H9 (cell line): ENCODE data around the gene MBL2. TPM values are rescaled to one million over a fixed set of nuclear protein-coding genes. Genes with fewer than 3 reads are reported as not detected.

Source experiments
- DNase-seq: peaks from one replicate; pipeline ENCODE4 v3.0.0-alpha.2; 2017
- H2AFZ ChIP-seq: one replicate; pipeline ENCODE4 v1.6.1; 2013; ENCODE audit warnings: mild to moderate bottlenecking, low read length, control low read depth, moderate library complexity
- H2AK5ac ChIP-seq: 2 replicates; pipeline ENCODE4 v1.6.1; 2013; ENCODE audit warnings: low read length, control low read depth, mixed read lengths; ENCODE audit not compliant: insufficient read length
- H2BK120ac ChIP-seq: one replicate; pipeline ENCODE4 v1.6.1; 2013; ENCODE audit warnings: low read depth, mild to moderate bottlenecking, low read length, control low read depth, inconsistent platforms; ENCODE audit not compliant: poor library complexity, severe bottlenecking
- H2BK12ac ChIP-seq: 2 replicates; pipeline ENCODE4 v1.6.1; 2013; ENCODE audit warnings: low read length, control low read depth, mixed read lengths, low read depth; ENCODE audit not compliant: insufficient read length
- H2BK15ac ChIP-seq: 2 replicates; pipeline ENCODE4 v1.6.1; 2013; ENCODE audit warnings: low read depth, low read length, control low read depth
- H2BK20ac ChIP-seq: one replicate; pipeline ENCODE4 v1.6.1; 2013; ENCODE audit warnings: low read depth, mild to moderate bottlenecking, low read length, control low read depth, inconsistent platforms; ENCODE audit not compliant: poor library complexity, severe bottlenecking
- H2BK5ac ChIP-seq: 2 replicates; pipeline ENCODE4 v1.6.1; 2013; ENCODE audit warnings: low read length, control low read depth, mixed read lengths; ENCODE audit not compliant: insufficient read length
- H3K14ac ChIP-seq: 2 replicates; pipeline ENCODE4 v1.6.1; 2013; ENCODE audit warnings: low read length, control low read depth; ENCODE audit not compliant: insufficient read depth
- H3K18ac ChIP-seq: 2 replicates; pipeline ENCODE4 v1.6.1; 2013; ENCODE audit warnings: low read depth, mild to moderate bottlenecking, mixed read lengths, low read length, control low read depth; ENCODE audit not compliant: insufficient read length
- H3K23ac ChIP-seq: 2 replicates; pipeline ENCODE4 v1.6.1; 2013; ENCODE audit warnings: low read length, control low read depth, mixed read lengths, low read depth; ENCODE audit not compliant: insufficient read length
- H3K23me2 ChIP-seq: 2 replicates; pipeline ENCODE4 v1.6.1; 2013; ENCODE audit warnings: low read depth, mild to moderate bottlenecking, mixed read lengths, low read length, control low read depth; ENCODE audit not compliant: insufficient read length, poor library complexity, severe bottlenecking
- H3K27ac ChIP-seq: 2 replicates; pipeline ENCODE4 v1.5.1; 2013; ENCODE audit warnings: low read length, control low read depth, mixed read lengths, low read depth; ENCODE audit not compliant: insufficient read length
- H3K27me3 ChIP-seq: 2 replicates; pipeline ENCODE4 v1.6.1; 2013; ENCODE audit warnings: low read length, control low read depth, inconsistent platforms; ENCODE audit not compliant: insufficient read depth
- H3K4ac ChIP-seq: 2 replicates; pipeline ENCODE4 v1.6.1; 2013; ENCODE audit warnings: low read depth, mild to moderate bottlenecking, control low read depth, inconsistent platforms, low read length, moderate library complexity
- H3K4me1 ChIP-seq: 2 replicates; pipeline ENCODE4 v1.6.1; 2013; ENCODE audit warnings: low read length, control low read depth, inconsistent platforms; ENCODE audit not compliant: insufficient read depth
- H3K4me2 ChIP-seq: 2 replicates; pipeline ENCODE4 v1.6.1; 2013; ENCODE audit warnings: low read length, control low read depth, mixed read lengths; ENCODE audit not compliant: insufficient read length, insufficient read depth
- H3K56ac ChIP-seq: 2 replicates; pipeline ENCODE4 v1.6.1; 2013; ENCODE audit warnings: low read depth, mild to moderate bottlenecking, mixed read lengths, low read length, control low read depth; ENCODE audit not compliant: insufficient read length
- H3K79me1 ChIP-seq: 2 replicates; pipeline ENCODE4 v1.6.1; 2013; ENCODE audit warnings: low read depth, mild to moderate bottlenecking, moderate library complexity, low read length, control low read depth, inconsistent platforms; ENCODE audit not compliant: insufficient read depth, poor library complexity, severe bottlenecking
- H3K79me2 ChIP-seq: 2 replicates; pipeline ENCODE4 v1.6.1; 2013; ENCODE audit warnings: low read length, control low read depth, inconsistent platforms; ENCODE audit not compliant: insufficient read depth
- H3K9ac ChIP-seq: 2 replicates; pipeline ENCODE4 v1.6.1; 2013; ENCODE audit warnings: low read length, control low read depth, mixed read lengths; ENCODE audit not compliant: insufficient read length; ENCODE audit errors: extremely low read depth
- H3K9me3 ChIP-seq: one replicate; pipeline ENCODE4 v1.6.1; 2013; ENCODE audit warnings: low read depth, low read length, inconsistent platforms; ENCODE audit not compliant: control insufficient read depth
- H3T11ph ChIP-seq: one replicate; pipeline ENCODE4 v1.6.1; 2013; ENCODE audit warnings: mild to moderate bottlenecking, low read length, control low read depth, inconsistent platforms
- H4K20me1 ChIP-seq: one replicate; pipeline ENCODE4 v1.6.1; 2013; ENCODE audit not compliant: control insufficient read depth, insufficient read length, insufficient read depth
- H4K5ac ChIP-seq: 2 replicates; pipeline ENCODE4 v1.6.1; 2013; ENCODE audit warnings: low read depth, mild to moderate bottlenecking, mixed read lengths, low read length, control low read depth; ENCODE audit not compliant: insufficient read length
- H4K8ac ChIP-seq: replicated peaks from 2 replicates; pipeline ENCODE4 v1.6.1; 2013; ENCODE audit warnings: low read length, control low read depth, mixed read lengths, low read depth; ENCODE audit not compliant: insufficient read length
- H4K91ac ChIP-seq: 2 replicates; pipeline ENCODE4 v1.6.1; 2013; ENCODE audit warnings: low read depth, mild to moderate bottlenecking, moderate library complexity, mixed read lengths, low read length, control low read depth; ENCODE audit not compliant: insufficient read length
- H3K27ac Mint-ChIP-seq, 3 experiments: 2 replicates in 2 of 3; 3 replicates in 1 of 3; pipeline ENCODE4 v1.8.0; 2020 to 2021; ENCODE audit warnings: mixed read lengths in 3 of 3, mild to moderate bottlenecking in 1 of 3, moderate library complexity in 1 of 3
- H3K27me3 Mint-ChIP-seq: 2 replicates; pipeline ENCODE4 v1.8.0; 2021; ENCODE audit warnings: low read depth, mild to moderate bottlenecking, moderate library complexity, mixed read lengths
- H3K36me3 Mint-ChIP-seq, 3 experiments: 2 replicates in 2 of 3; 3 replicates in 1 of 3; pipeline ENCODE4 v1.8.0; 2020 to 2021; ENCODE audit warnings: low read depth in 3 of 3, mixed read lengths in 3 of 3; ENCODE audit not compliant: insufficient read depth in 1 of 3
- H3K4me1 Mint-ChIP-seq, 2 experiments: 2 replicates each; pipeline ENCODE4 v1.8.0; 2020; ENCODE audit warnings: mixed read lengths in 2 of 2
- H3K4me3 Mint-ChIP-seq, 2 experiments: 2 replicates in 1 of 2; 3 replicates in 1 of 2; pipeline ENCODE4 v1.8.0; 2020 to 2021; ENCODE audit warnings: mild to moderate bottlenecking in 2 of 2, mixed read lengths in 2 of 2, moderate library complexity in 1 of 2
- H3K9me3 Mint-ChIP-seq, 2 experiments: 2 replicates in 1 of 2; 3 replicates in 1 of 2; pipeline ENCODE4 v1.8.0; 2020; ENCODE audit warnings: mild to moderate bottlenecking in 2 of 2, mixed read lengths in 2 of 2, moderate library complexity in 1 of 2
- WGBS: extraction: QIAGEN DNeasy Blood & Tissue Kit; methylation state at CpG from one replicate; pipeline ENCODE4 v1.1.7; 2013; ENCODE audit warnings: missing lambda C conversion rate, low lambda C conversion rate, mixed read lengths; ENCODE audit not compliant: insufficient read length; ENCODE audit errors: extremely low coverage; 5-methylcytosine and 5-hydroxymethylcytosine counted together
- total RNA-seq: library from RNA; stranded (reverse); gene quantifications from 2 replicates; pipeline ENCODE4 v1.2.1, GENCODE V29; 2021
- TF ChIP-seq, protein P1 (sequence below): fragments of 200-600 bp; sonication (generic); conservative IDR thresholded peaks from 3 replicates; pipeline ENCODE4 v1.8.0; 2021; ENCODE audit warnings: antibody characterized with exemption, mild to moderate bottlenecking

Gene MBL2
- total RNA-seq, 1 experiment from 2014 or later, result not detected

DNA sequence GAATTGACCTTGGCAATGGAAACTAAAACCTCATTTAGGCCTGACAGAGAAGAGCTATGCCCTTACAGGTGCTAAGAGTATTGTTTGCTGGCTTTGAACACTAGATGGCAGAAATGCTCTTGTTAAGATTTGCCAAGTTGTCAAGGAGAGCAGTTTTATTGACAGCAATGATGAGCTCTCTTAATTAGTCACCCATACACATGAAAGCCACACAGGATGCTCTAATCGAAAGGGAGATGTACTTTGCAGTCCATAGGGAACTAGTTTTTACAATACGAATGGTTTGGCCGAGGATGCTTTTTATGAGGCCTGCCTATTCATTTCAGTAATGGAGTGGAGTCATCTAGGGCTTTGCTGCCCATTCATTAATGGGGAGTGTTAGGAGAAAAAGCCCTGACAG lies 45.4 kb upstream of the MBL2 start:
- H3K27ac Mint-ChIP-seq, result peak overlapping the region in 1 of 3 experiments; percentile 76; a peak in 3 of 7 replicates
- Histone ChIP-seq H3K9ac (no peak overlapping the region), H3K23me2 (no peaks in the 10 kb centered on the region), H4K20me1 (no peaks in the 10 kb centered on the region), H4K8ac (no peak overlapping the region), H3K4me1 (no peaks in the 10 kb centered on the region), H3K27ac (no peak overlapping the region), H2BK15ac (no peak overlapping the region), H3K27me3 (no peaks in the 10 kb centered on the region), H3K4ac (no peak overlapping the region), H3K79me1 (no peaks in the 10 kb centered on the region), H2BK120ac (no peak overlapping the region), H2BK5ac (no peak overlapping the region), H3K4me2 (no peak overlapping the region), H3K56ac (no peak overlapping the region), H3K18ac (no peak overlapping the region), H4K91ac (no peak overlapping the region), H3K79me2 (no peaks in the 10 kb centered on the region), H4K5ac (no peak overlapping the region), H2BK12ac (no peak overlapping the region), H3K9me3 (no peaks in the 10 kb centered on the region), H3K14ac (no peak overlapping the region), H3K23ac (no peak overlapping the region), H2AFZ (no peak overlapping the region), H2AK5ac (no peak overlapping the region), H3T11ph (no peak overlapping the region), H2BK20ac (no peak overlapping the region)
- H3K9me3 Mint-ChIP-seq, result no peaks in the 10 kb centered on the region
- H3K27me3 Mint-ChIP-seq, result no peaks in the 10 kb centered on the region
- TF ChIP-seq, protein P1, sequence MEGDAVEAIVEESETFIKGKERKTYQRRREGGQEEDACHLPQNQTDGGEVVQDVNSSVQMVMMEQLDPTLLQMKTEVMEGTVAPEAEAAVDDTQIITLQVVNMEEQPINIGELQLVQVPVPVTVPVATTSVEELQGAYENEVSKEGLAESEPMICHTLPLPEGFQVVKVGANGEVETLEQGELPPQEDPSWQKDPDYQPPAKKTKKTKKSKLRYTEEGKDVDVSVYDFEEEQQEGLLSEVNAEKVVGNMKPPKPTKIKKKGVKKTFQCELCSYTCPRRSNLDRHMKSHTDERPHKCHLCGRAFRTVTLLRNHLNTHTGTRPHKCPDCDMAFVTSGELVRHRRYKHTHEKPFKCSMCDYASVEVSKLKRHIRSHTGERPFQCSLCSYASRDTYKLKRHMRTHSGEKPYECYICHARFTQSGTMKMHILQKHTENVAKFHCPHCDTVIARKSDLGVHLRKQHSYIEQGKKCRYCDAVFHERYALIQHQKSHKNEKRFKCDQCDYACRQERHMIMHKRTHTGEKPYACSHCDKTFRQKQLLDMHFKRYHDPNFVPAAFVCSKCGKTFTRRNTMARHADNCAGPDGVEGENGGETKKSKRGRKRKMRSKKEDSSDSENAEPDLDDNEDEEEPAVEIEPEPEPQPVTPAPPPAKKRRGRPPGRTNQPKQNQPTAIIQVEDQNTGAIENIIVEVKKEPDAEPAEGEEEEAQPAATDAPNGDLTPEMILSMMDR, result peak; percentile 82
- WGBS, result no CpG with 5 or more reads among the region's 3 CpGs
- no peak for DNase-seq
- no peaks in the 10 kb centered on the region for H3K36me3 Mint-ChIP-seq
- no peak overlapping the region for H3K4me3 Mint-ChIP-seq
- H3K4me1 Mint-ChIP-seq, result peaks cover 23 to 32% of the 10 kb centered on the region in 2 experiments
